ENCODE data around the gene FFAR1. TPM values are rescaled to one million over a fixed set of nuclear protein-coding genes. Genes with fewer than 3 reads are reported as not detected.
A peak's percentile ranks its signal among the peaks of the same experiment; 100 is the strongest.

Gene FFAR1
- total RNA-seq, 1 experiment from 2014 or later = not detected

GRCh38 chr19:35305181-35305580 lies 42.5 kb upstream of the FFAR1 start:
- no TSS peak for BruUV-seq (replicated peaks)
- H3K27me3 Mint-ChIP-seq (ENCODE audit: insufficient read depth, unreplicated experiment) = no peaks in the 10 kb centered on the region
- H3K27ac Mint-ChIP-seq (ENCODE audit: unreplicated experiment) = no peak overlapping the region
- CTCF ChIA-PET = no interaction called here
- Histone ChIP-seq H3K36me3 (ENCODE audit: control insufficient read depth, insufficient read depth, low read length) (no peaks in the 10 kb centered on the region), H3K27me3 (replicated peaks; ENCODE audit: control insufficient read depth, insufficient read depth, low read length) (no peaks in the 10 kb centered on the region), H3K9me3 (no peaks in the 10 kb centered on the region), H3K4me3 (ENCODE audit: low read depth, low read length) (no peak overlapping the region), H3K4me1 (peaks cover 22% of the 10 kb centered on the region)
- POLR2A ChIA-PET = no interaction called here
- TF ChIP-seq CTCF (IDR thresholded peaks at IDR 0.05; ENCODE audit: insufficient read depth in 1 of 2, low read depth in 1 of 2, low read length in 1 of 2, severe bottlenecking in 1 of 2, unreplicated experiment in 1 of 2) = no peak
- H3K4me3 Mint-ChIP-seq (ENCODE audit: unreplicated experiment) = no peak overlapping the region
- H3K36me3 Mint-ChIP-seq (ENCODE audit: insufficient read depth, unreplicated experiment) = no peaks in the 10 kb centered on the region
- H3K9me3 Mint-ChIP-seq (ENCODE audit: unreplicated experiment) = no peaks in the 10 kb centered on the region
- intact Hi-C loops (cut with micrococcal nuclease; ENCODE audit: unreplicated experiment) = no loop called here
- peaks cover 11% of the 10 kb centered on the region for H3K4me1 Mint-ChIP-seq (ENCODE audit: low read depth, unreplicated experiment)
- no peak for DNase-seq

GRCh38 chr19:35306473-35307246 lies 41.0 kb upstream of the FFAR1 start:
- Histone ChIP-seq H3K4me1 (peaks cover 34% of the 10 kb centered on the region), H3K36me3 (ENCODE audit: control insufficient read depth, insufficient read depth, low read length) (no peaks in the 10 kb centered on the region), H3K27me3 (replicated peaks; ENCODE audit: control insufficient read depth, insufficient read depth, low read length) (no peaks in the 10 kb centered on the region), H3K9me3 (no peaks in the 10 kb centered on the region), H3K4me3 (ENCODE audit: low read depth, low read length) (no peak overlapping the region)
- no TSS peak for BruUV-seq (replicated peaks)
- intact Hi-C loops (cut with micrococcal nuclease; ENCODE audit: unreplicated experiment) = no loop called here
- TF ChIP-seq CTCF (IDR thresholded peaks at IDR 0.05; ENCODE audit: insufficient read depth in 1 of 2, low read depth in 1 of 2, low read length in 1 of 2, severe bottlenecking in 1 of 2, unreplicated experiment in 1 of 2) = peak; percentile 52 to 69
- peak overlapping the region; percentile 65 for H3K27ac Mint-ChIP-seq (ENCODE audit: unreplicated experiment)
- H3K4me1 Mint-ChIP-seq (ENCODE audit: low read depth, unreplicated experiment) = peaks cover 12% of the 10 kb centered on the region
- peak in 1 of 2 experiments; percentile 56 for DNase-seq
- ChIA-PET POLR2A (no interaction called here), CTCF (interaction anchor here (0.6 to 1.7 kb wide), 4 partner anchors 180 to 341 kb away, joined by 3 to 4 read pairs (median 3); partner anchors contain the start of gene COX6B1)
- H3K4me3 Mint-ChIP-seq (ENCODE audit: unreplicated experiment) = no peak overlapping the region
- no peaks in the 10 kb centered on the region for H3K27me3 Mint-ChIP-seq (ENCODE audit: insufficient read depth, unreplicated experiment)
- no peaks in the 10 kb centered on the region for H3K9me3 Mint-ChIP-seq (ENCODE audit: unreplicated experiment)
- H3K36me3 Mint-ChIP-seq (ENCODE audit: insufficient read depth, unreplicated experiment) = no peaks in the 10 kb centered on the region

GRCh38 chr19:35307931-35308330 lies 39.8 kb upstream of the FFAR1 start:
- no peaks in the 10 kb centered on the region for H3K27me3 Mint-ChIP-seq (ENCODE audit: insufficient read depth, unreplicated experiment)
- CTCF ChIA-PET = interaction anchor here (1.7 kb wide), 1 partner anchor 203 kb away, joined by 3 read pairs; no protein-coding TSS in a partner anchor

More at GRCh38 chr19:35307931-35308330, 39.8 kb upstream of the FFAR1 start:
- POLR2A ChIA-PET = no interaction called here
- no peak overlapping the region for H3K4me3 Mint-ChIP-seq (ENCODE audit: unreplicated experiment)
- Histone ChIP-seq H3K27me3 (replicated peaks; ENCODE audit: control insufficient read depth, insufficient read depth, low read length) (no peaks in the 10 kb centered on the region), H3K9me3 (no peaks in the 10 kb centered on the region), H3K4me3 (ENCODE audit: low read depth, low read length) (no peak overlapping the region), H3K4me1 (peaks cover 41% of the 10 kb centered on the region), H3K36me3 (ENCODE audit: control insufficient read depth, insufficient read depth, low read length) (no peaks in the 10 kb centered on the region)
- no peaks in the 10 kb centered on the region for H3K36me3 Mint-ChIP-seq (ENCODE audit: insufficient read depth, unreplicated experiment)
- peaks cover 18% of the 10 kb centered on the region for H3K4me1 Mint-ChIP-seq (ENCODE audit: low read depth, unreplicated experiment)
- H3K27ac Mint-ChIP-seq (ENCODE audit: unreplicated experiment) = no peak overlapping the region
- no peak for DNase-seq
- no peaks in the 10 kb centered on the region for H3K9me3 Mint-ChIP-seq (ENCODE audit: unreplicated experiment)
- no peak for TF ChIP-seq CTCF (IDR thresholded peaks at IDR 0.05; ENCODE audit: insufficient read depth in 1 of 2, low read depth in 1 of 2, low read length in 1 of 2, severe bottlenecking in 1 of 2, unreplicated experiment in 1 of 2)
- BruUV-seq (replicated peaks) = no TSS peak
- intact Hi-C loops (cut with micrococcal nuclease; ENCODE audit: unreplicated experiment) = no loop called here

Measured in Caco-2 (cell line).